C1 segment of cervical spinal cord (tissue), 14 donors: Measurements from ENCODE around the gene RALGPS2.

Experiments
- DNase-seq, 14 donors: peaks; one replicate each; lab custom pipeline; 2025; lab: John Stamatoyannopoulos, UW

The RALGPS2 gene

GRCh38 chr1:178864326-178864725 lies 139.3 kb downstream of the RALGPS2 start:
- no peak for DNase-seq

DNA sequence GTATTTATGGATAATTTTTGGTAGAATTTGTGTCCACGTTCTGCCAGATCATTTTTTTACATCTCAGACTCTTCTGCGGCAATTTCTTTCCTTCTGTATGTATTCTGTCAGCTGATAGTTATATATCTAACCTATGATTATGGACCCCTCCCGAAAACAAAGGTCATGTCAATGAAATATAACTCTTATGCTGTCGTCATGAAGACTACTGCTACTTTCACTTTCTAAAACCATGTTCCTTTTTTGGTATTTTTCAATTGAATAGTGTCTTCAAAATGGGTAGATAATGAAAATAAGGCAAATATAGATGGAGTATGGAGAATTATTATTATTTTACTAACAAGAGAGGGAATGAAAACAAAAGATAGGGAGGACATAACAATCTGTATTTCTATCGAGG lies 142.6 kb downstream of the RALGPS2 start:
- DNase-seq = no peak

DNA sequence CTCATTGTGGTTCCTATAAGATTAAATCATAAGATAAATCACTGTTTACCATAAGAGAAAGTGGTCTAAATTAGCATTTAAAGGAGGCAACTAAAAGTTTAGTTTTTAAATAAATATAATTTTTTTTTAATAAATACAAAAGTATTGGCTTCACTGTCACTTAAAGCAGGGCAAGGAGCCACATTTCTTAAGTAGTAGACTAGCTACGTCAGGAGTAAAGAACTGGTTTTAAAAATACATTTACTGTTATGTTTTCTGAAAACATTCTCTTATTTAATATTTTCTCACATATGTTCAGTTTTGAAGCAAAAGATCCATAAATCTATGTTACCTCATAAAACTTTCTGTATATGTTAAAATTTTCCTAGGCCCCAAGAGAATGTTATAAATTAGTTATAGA lies 143.7 kb downstream of the RALGPS2 start:
- no peak for DNase-seq

- DNase-seq = no peak
Measured at GRCh38 chr1:178869119-178869697, 144.2 kb downstream of the RALGPS2 start.

- no peak for DNase-seq
Measured at GRCh38 chr1:178870221-178870620, 145.2 kb downstream of the RALGPS2 start.

GRCh38 chr1:178870944-178871343 lies 145.9 kb downstream of the RALGPS2 start, which contains the start of gene ANGPTL1:
TSS of gene ANGPTL1 (minus strand) at chr1:178871077. CDS start at chr1:178865776, 5,301 bp downstream.
- no peak for DNase-seq

GRCh38 chr1:178871551-178872320 lies 146.7 kb downstream of the RALGPS2 start:
- DNase-seq = no peak

- no peak for DNase-seq
Measured at GRCh38 chr1:178874966-178875365, 149.9 kb downstream of the RALGPS2 start.

- DNase-seq = no peak
Measured at GRCh38 chr1:178875936-178876335, 150.9 kb downstream of the RALGPS2 start.

DNA sequence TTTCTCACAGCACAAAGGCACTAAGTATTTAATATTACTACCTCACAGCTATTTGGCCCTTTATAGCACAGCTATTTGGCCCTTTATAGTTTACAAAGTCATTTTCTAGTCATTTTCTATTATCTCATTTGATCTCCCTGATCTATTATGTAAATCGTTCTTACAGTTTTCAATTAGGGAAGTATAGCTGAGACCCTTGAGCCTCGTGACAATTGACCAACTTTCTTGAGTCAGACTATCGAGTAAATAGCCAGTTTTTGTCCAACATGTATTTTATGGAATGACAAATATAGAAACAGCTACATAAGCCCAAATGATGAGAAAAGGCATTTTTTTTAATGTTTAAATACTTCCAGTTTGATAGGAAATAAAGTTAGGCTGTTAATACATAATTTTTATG lies 152.9 kb downstream of the RALGPS2 start:
- DNase-seq = no peak

DNA sequence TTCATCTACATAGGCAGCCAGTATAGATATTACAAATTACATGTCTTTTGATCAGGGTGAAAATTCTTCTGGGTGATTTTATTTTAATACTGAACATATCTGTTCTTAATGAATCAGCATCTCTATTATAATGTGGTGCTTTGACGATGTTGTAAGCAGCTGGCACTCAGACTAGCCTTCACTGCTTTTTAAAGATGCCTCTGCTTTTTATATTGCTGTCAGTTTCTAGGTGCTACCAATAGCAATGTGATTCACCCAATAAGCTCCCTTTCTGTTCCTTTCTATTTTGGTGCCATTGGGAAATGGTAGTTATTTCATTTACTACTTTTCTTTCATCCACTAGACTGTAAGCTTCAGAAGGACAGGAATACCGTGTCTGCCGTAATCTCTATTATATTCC lies 156.9 kb downstream of the RALGPS2 start:
- no peak for DNase-seq

GRCh38 chr1:178885869-178886268 lies 160.8 kb downstream of the RALGPS2 start:
- DNase-seq = no peak

DNA sequence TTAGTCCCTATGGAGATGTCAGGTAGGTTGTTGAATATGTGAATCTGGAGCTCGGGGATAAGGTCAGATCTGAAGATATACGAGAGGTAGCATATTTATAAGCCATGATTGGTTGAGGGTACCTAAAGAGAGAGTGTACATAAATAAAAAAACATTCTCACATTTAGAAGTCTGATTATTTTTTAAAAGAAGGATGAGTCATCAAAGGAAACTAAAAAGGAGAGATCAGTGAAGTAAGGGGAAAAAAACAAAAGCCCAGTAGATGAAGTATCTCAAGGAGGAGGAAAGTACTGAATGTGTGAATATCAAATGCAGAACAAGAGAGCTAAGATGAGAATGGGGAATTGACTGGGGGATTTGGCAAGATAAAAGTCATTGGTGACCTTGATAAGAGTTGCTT lies 161.5 kb downstream of the RALGPS2 start:
- no peak for DNase-seq

DNA sequence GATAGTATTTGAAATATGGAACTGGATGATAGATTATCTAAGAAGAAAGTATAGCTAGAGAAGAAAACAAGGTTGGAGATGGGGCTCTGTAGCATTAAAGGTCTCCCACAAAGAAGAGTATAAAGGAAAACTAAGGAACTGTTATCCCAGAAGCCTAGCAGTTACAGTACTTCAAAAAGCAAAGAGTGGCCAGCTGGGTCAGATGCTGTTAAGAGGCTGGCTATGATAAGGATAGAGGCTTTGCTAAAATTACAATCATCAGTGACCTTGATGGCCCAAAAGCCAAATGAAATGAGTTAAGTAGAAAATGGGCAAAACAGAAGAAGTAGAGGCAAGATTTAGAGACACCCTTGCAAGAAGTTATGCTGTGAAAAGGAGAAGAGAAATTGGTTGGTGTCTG lies 170.9 kb downstream of the RALGPS2 start:
- DNase-seq = no peak

DNA sequence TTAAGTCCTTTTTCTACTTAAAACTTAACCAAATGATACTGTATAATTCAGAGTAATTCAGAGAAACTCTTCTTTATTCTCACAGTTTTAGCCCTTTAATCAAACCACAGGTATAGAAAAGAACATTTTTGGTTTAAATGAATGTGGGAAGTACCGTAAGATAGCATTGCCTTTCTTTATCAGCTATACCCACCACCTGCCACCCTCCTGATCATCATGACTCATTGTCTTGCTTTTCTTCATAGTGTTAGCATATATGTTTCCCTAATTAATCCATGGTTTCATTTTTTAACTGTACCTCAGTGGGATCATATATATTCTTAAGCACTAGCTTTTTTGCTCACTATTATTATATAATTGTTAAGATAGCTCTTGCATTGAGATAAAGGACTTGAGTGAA lies 173.4 kb downstream of the RALGPS2 start:
- no peak for DNase-seq

DNA sequence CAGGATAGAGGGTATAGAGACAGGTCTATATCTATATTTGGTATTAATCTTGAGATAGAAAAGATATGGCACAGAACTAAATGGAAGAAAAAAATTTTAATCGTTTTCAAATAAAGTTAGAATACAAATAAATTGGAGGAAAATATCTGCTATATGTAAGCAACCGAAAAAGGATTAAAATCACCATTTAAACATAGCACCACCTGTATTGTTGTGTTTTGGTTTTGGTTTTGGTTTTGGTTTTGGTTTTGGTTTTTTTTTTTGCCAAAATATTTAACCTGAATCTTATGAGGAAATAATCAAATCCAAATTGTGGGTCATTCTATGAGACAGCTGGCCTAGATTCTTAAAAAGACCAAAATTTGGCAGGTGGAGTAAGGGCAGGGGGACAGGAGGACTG lies 174.4 kb downstream of the RALGPS2 start:
- no peak for DNase-seq

- no peak for DNase-seq
Measured at GRCh38 chr1:178901482-178902125, 176.6 kb downstream of the RALGPS2 start.

DNA sequence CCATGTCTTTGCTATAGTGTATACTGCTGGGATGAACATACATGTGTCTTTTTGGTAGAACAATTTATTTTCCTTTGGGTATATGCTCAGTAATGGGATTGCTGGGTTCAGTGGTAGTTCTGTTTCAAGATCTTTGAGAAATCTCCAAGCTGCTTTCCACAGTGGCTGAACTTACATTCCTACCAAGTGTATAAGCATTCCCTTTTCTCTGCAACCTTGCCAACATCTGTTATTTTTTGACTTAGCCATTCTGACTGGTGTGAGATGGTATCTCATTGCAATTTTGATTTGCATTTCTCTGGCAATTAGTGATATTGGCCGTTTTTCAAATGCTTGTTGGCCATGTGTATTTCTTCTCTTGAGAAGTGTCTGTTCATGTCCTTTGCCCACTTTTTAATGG lies 183.3 kb downstream of the RALGPS2 start:
- no peak for DNase-seq

- no peak for DNase-seq
Measured at GRCh38 chr1:178910023-178910422, 185.0 kb downstream of the RALGPS2 start.

DNA sequence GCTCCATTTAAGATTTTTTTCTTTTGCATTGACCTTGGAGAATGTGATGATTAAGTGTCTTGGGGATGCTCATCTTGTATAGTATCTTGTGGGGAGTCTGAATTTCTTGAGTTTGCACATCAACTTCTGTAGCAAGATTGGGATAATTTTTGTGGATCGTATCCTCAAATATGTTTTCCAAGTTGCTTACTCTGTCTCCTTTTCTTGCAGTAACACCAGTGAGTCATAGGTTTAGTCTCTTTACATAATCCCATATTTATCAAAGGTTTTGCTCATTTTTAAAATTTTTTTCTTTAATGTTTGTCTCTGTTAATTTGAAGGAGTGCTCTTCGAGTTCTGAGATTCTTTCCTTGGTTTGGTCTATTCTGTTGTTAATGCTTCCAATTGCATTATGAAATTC lies 187.6 kb downstream of the RALGPS2 start:
- no peak for DNase-seq

- no peak for DNase-seq
Measured at GRCh38 chr1:178916448-178917174, 191.6 kb downstream of the RALGPS2 start.

- DNase-seq = no peak
Measured at GRCh38 chr1:178918308-178918707, 193.3 kb downstream of the RALGPS2 start.
